Liver (tissue), 9 donors: Measurements from ENCODE around the gene C16orf74. TPM values are rescaled to one million over a fixed set of nuclear protein-coding genes. Genes with fewer than 3 reads are reported as not detected.

Experiments
- DNase-seq: peaks from one replicate; pipeline ENCODE4 v3.0.0-alpha.2; 2017; ENCODE audit warnings: low spot score
- H3K27ac ChIP-seq, 2 donors: one replicate each; pipeline ENCODE4 v1.7.0; 2013; ENCODE audit warnings: inconsistent platforms in 2 of 2, low read length in 2 of 2, control low read depth in 1 of 2, low read depth in 1 of 2, mild to moderate bottlenecking in 1 of 2
- H3K27me3 ChIP-seq, 4 donors: one replicate each; pipeline versions ENCODE4 v1.6.1 to v1.7.0; 2013; ENCODE audit warnings: low read length in 3 of 4, inconsistent platforms in 1 of 4, mild to moderate bottlenecking in 1 of 4, moderate library complexity in 1 of 4; ENCODE audit not compliant: control insufficient read depth in 4 of 4, insufficient read depth in 4 of 4
- H3K36me3 ChIP-seq, 4 donors: one replicate each; pipeline versions ENCODE4 v1.6.1 to v1.7.0; 2013; ENCODE audit warnings: low read length in 3 of 4, mild to moderate bottlenecking in 3 of 4, low read depth in 1 of 4, moderate library complexity in 1 of 4; ENCODE audit not compliant: control insufficient read depth in 4 of 4, insufficient read depth in 3 of 4
- H3K4me1 ChIP-seq, 4 donors: one replicate each; pipeline versions ENCODE4 v1.6.1 to v1.7.0; 2013; ENCODE audit warnings: low read length in 3 of 4, mild to moderate bottlenecking in 3 of 4, moderate library complexity in 1 of 4; ENCODE audit not compliant: control insufficient read depth in 4 of 4, insufficient read depth in 4 of 4
- H3K4me3 ChIP-seq, 3 donors: one replicate each; pipeline versions ENCODE4 v1.6.1 to v1.7.0; 2013; ENCODE audit warnings: low read length in 3 of 3, control low read depth in 1 of 3, low read depth in 1 of 3, mild to moderate bottlenecking in 1 of 3
- H3K9ac ChIP-seq, 2 donors: one replicate each; pipeline ENCODE4 v1.7.0; 2013; ENCODE audit warnings: low read length in 2 of 2, mild to moderate bottlenecking in 2 of 2, moderate library complexity in 2 of 2, control low read depth in 1 of 2, low read depth in 1 of 2
- H3K9me3 ChIP-seq, 4 donors: one replicate each; pipeline versions ENCODE4 v1.6.1 to v1.7.0; 2013; ENCODE audit warnings: low read length in 3 of 4; ENCODE audit not compliant: control insufficient read depth in 4 of 4
- EGR1 ChIP-seq, 2 donors: IDR thresholded peaks; 2 replicates each; pipeline ENCODE4 v1.6.1; 2016 to 2018; ENCODE audit warnings: antibody characterized with exemption in 2 of 2, low read depth in 2 of 2
- FOXA1 ChIP-seq: IDR thresholded peaks from 2 replicates; pipeline ENCODE4 v1.6.1; 2016; ENCODE audit warnings: antibody characterized with exemption
- FOXA2 ChIP-seq: IDR thresholded peaks from 2 replicates; pipeline ENCODE4 v1.6.1; 2016; ENCODE audit warnings: antibody characterized with exemption
- GABPA ChIP-seq, 2 donors: IDR thresholded peaks in 1 of 2; conservative IDR thresholded peaks in 1 of 2; 2 replicates each; pipeline ENCODE4 v1.6.1; 2016; ENCODE audit warnings: antibody characterized with exemption in 2 of 2, mild to moderate bottlenecking in 1 of 2, moderate library complexity in 1 of 2
- HNF4A ChIP-seq, 2 donors: conservative IDR thresholded peaks; 2 replicates each; pipeline ENCODE4 v1.6.1; 2016; ENCODE audit warnings: antibody characterized with exemption in 2 of 2, mild to moderate bottlenecking in 2 of 2
- HNF4G ChIP-seq: IDR thresholded peaks from 2 replicates; pipeline ENCODE4 v1.6.1; 2016; ENCODE audit warnings: antibody characterized with exemption
- JUND ChIP-seq, 2 donors: IDR thresholded peaks; 2 replicates each; pipeline ENCODE4 v1.6.1; 2016; ENCODE audit warnings: antibody characterized with exemption in 2 of 2
- MAX ChIP-seq: IDR thresholded peaks from 2 replicates; pipeline ENCODE4 v1.6.1; 2016; ENCODE audit warnings: antibody characterized with exemption
- NR2F2 ChIP-seq: IDR thresholded peaks from 2 replicates; pipeline ENCODE4 v1.6.1; 2016; ENCODE audit warnings: antibody characterized with exemption
- RAD21 ChIP-seq, 2 donors: IDR thresholded peaks; 2 replicates each; pipeline ENCODE4 v1.6.1; 2016; ENCODE audit warnings: antibody characterized with exemption in 2 of 2, mild to moderate bottlenecking in 2 of 2
- RXRA ChIP-seq, 2 donors: IDR thresholded peaks; 2 replicates each; pipeline ENCODE4 v1.6.1; 2017 to 2018; ENCODE audit warnings: antibody characterized with exemption in 2 of 2, mild to moderate bottlenecking in 1 of 2
- SP1 ChIP-seq: IDR thresholded peaks from 2 replicates; pipeline ENCODE4 v1.6.1; 2018; ENCODE audit warnings: antibody characterized with exemption, mild to moderate bottlenecking
- TAF1 ChIP-seq: conservative IDR thresholded peaks from 2 replicates; pipeline ENCODE4 v1.6.1; 2016; ENCODE audit warnings: antibody characterized with exemption, mild to moderate bottlenecking
- YY1 ChIP-seq: IDR thresholded peaks from 2 replicates; pipeline ENCODE4 v1.6.1; 2016; ENCODE audit warnings: antibody characterized with exemption, mild to moderate bottlenecking
- WGBS: extraction: QIAGEN DNeasy Blood & Tissue Kit; methylation state at CpG from one replicate; pipeline ENCODE4 v1.1.7; 2013; 5-methylcytosine and 5-hydroxymethylcytosine counted together
- polyA plus RNA-seq, 2 donors: library from polyadenylated mRNA; stranded (reverse) in 1 of 2; unstranded in 1 of 2; fragments of 200-250 nt in 1 of 2; fragments of >200 nt in 1 of 2; fragmentation: Nextera tagmentation in 1 of 2; extraction: Ambion mirVana in 1 of 2; gene quantifications; one replicate each; pipeline versions ENCODE4 v1.2.1 to v1.2.3, GENCODE V29; 2013 to 2015
- total RNA-seq, 2 donors: library from RNA; depleted of rRNA; stranded (reverse); fragments of >200 nt; gene quantifications; one replicate each; pipeline ENCODE4 v1.2.3, GENCODE V29; 2014
- TF ChIP-seq, protein P1 (sequence below): IDR thresholded peaks from 2 replicates; pipeline ENCODE4 v1.6.1; 2016; ENCODE audit warnings: antibody characterized with exemption
- TF ChIP-seq, protein P2 (sequence below): IDR thresholded peaks from 2 replicates; pipeline ENCODE4 v1.6.1; 2016; ENCODE audit warnings: antibody characterized with exemption
- TF ChIP-seq, protein P3 (sequence below): IDR thresholded peaks from 2 replicates; pipeline ENCODE4 v1.6.1; 2016; ENCODE audit warnings: antibody characterized with exemption, mild to moderate bottlenecking
- TF ChIP-seq, protein P4 (sequence below): fragments of 150-350 bp; IDR thresholded peaks from 2 replicates; pipeline ENCODE4 v1.5.1; 2017; ENCODE audit warnings: improper control_type of control experiment, low read depth, low read length; ENCODE audit not compliant: missing input control
- donor health status: healthy.
- donor health status: healthy.
- donor health status: healthy.
- donor health status: healthy.
- donor health status: healthy.

C16orf74 gene
- total and polyA plus RNA-seq, 4 donors, result 0.37 to 0.75 (median 0.43) TPM

DNA sequence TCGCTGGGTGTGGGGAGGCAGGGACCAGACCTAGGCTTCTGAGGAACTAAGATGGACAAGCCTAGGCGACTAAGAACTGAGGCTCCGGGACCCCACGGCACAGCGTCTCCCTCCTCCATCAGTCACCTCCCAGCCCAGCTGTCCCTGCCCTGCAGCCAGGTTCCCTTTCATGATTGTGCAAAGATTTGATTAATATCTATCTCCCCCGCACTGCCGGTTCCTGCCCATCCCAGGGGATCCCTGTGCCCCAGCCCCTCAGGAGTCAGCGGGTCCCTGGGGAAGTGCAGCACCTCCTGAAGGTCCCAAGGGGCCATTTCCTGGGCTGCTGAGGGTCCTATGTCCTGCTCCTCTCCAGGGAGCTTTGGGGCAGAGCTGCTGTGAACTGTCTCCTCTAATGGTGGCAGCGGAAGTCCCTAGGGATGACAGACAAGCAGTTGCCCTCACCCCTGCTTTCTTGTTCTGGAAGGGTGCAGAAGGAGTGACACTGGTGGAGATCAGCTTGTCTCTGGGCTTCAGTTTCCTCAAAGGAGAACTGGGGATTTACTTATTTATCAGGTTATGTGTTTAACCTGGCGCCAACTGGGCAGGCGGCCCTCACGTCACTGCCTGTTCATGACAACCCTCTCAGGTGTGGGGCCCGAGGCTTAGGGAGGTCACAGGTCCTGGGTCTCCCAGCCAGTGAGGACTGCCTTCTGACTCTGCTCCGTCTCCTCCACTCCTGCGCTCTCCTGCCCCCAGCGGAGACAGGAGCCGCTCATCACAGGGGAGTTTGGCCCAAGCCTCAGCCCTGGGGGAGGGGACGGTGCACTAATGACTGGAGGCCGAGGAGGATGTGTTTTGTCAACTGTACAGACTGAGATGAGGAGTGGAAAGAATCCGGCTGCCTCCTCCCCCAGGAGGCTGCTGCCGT lies 1.9 kb upstream of the C16orf74 start:
- no peak for DNase-seq
- Histone ChIP-seq H3K9ac (no peak overlapping the region), H3K27me3 (no peaks in the 10 kb centered on the region), H3K9me3 (no peaks in the 10 kb centered on the region), H3K4me3 (no peak overlapping the region), H3K36me3 (no peaks in the 10 kb centered on the region), H3K27ac (no peak overlapping the region), H3K4me1 (peaks cover 3 to 12% (median 8%) of the 10 kb centered on the region in 4 donors)
- TF ChIP-seq RAD21 (IDR thresholded peaks at IDR 0.05), result no peak
- TF ChIP-seq TAF1, result no peak
- no peak for TF ChIP-seq SP1
- no peak for TF ChIP-seq FOXA2
- TF ChIP-seq YY1, result no peak
- TF ChIP-seq NR2F2, result no peak
- TF ChIP-seq HNF4G, result no peak
- TF ChIP-seq, protein P1, sequence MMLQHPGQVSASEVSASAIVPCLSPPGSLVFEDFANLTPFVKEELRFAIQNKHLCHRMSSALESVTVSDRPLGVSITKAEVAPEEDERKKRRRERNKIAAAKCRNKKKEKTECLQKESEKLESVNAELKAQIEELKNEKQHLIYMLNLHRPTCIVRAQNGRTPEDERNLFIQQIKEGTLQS, result no peak
- TF ChIP-seq, protein P2, sequence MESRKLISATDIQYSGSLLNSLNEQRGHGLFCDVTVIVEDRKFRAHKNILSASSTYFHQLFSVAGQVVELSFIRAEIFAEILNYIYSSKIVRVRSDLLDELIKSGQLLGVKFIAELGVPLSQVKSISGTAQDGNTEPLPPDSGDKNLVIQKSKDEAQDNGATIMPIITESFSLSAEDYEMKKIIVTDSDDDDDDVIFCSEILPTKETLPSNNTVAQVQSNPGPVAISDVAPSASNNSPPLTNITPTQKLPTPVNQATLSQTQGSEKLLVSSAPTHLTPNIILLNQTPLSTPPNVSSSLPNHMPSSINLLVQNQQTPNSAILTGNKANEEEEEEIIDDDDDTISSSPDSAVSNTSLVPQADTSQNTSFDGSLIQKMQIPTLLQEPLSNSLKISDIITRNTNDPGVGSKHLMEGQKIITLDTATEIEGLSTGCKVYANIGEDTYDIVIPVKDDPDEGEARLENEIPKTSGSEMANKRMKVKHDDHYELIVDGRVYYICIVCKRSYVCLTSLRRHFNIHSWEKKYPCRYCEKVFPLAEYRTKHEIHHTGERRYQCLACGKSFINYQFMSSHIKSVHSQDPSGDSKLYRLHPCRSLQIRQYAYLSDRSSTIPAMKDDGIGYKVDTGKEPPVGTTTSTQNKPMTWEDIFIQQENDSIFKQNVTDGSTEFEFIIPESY, result no peak
- WGBS, result 67% methylated on average over 21 of the region's 21 CpGs

GRCh38 chr16:85751698-85752501 lies 1.0 kb upstream of the C16orf74 start:
- DNase-seq, result no peak
- WGBS, result 48% methylated on average over 15 of the region's 15 CpGs
- Histone ChIP-seq H3K9me3 (no peaks in the 10 kb centered on the region), H3K36me3 (no peaks in the 10 kb centered on the region), H3K27me3 (no peaks in the 10 kb centered on the region), H3K4me3 (no peak overlapping the region), H3K4me1 (peaks cover 3 to 12% (median 8%) of the 10 kb centered on the region in 4 donors), H3K9ac (no peak overlapping the region), H3K27ac (no peak overlapping the region)
- no peak for TF ChIP-seq YY1
- TF ChIP-seq EGR1 (IDR thresholded peaks at IDR 0.05; ENCODE audit: low read depth in 2 of 2), result no peak
- TF ChIP-seq, protein P2, result no peak
- TF ChIP-seq, protein P1, result no peak
- TF ChIP-seq FOXA2, result no peak
- TF ChIP-seq TAF1, result no peak
- no peak for TF ChIP-seq HNF4G
- TF ChIP-seq GABPA (IDR thresholded peaks at IDR 0.05 in 1 of 2, conservative IDR thresholded peaks at IDR 0.05 in 1 of 2), result no peak
- TF ChIP-seq HNF4A (conservative IDR thresholded peaks at IDR 0.05), result no peak
- no peak for TF ChIP-seq NR2F2
- TF ChIP-seq, protein P3, sequence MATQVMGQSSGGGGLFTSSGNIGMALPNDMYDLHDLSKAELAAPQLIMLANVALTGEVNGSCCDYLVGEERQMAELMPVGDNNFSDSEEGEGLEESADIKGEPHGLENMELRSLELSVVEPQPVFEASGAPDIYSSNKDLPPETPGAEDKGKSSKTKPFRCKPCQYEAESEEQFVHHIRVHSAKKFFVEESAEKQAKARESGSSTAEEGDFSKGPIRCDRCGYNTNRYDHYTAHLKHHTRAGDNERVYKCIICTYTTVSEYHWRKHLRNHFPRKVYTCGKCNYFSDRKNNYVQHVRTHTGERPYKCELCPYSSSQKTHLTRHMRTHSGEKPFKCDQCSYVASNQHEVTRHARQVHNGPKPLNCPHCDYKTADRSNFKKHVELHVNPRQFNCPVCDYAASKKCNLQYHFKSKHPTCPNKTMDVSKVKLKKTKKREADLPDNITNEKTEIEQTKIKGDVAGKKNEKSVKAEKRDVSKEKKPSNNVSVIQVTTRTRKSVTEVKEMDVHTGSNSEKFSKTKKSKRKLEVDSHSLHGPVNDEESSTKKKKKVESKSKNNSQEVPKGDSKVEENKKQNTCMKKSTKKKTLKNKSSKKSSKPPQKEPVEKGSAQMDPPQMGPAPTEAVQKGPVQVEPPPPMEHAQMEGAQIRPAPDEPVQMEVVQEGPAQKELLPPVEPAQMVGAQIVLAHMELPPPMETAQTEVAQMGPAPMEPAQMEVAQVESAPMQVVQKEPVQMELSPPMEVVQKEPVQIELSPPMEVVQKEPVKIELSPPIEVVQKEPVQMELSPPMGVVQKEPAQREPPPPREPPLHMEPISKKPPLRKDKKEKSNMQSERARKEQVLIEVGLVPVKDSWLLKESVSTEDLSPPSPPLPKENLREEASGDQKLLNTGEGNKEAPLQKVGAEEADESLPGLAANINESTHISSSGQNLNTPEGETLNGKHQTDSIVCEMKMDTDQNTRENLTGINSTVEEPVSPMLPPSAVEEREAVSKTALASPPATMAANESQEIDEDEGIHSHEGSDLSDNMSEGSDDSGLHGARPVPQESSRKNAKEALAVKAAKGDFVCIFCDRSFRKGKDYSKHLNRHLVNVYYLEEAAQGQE, result no peak
- TF ChIP-seq RXRA (IDR thresholded peaks at IDR 0.05), result no peak
- no peak for TF ChIP-seq MAX
- no peak for TF ChIP-seq SP1
- TF ChIP-seq, protein P4, sequence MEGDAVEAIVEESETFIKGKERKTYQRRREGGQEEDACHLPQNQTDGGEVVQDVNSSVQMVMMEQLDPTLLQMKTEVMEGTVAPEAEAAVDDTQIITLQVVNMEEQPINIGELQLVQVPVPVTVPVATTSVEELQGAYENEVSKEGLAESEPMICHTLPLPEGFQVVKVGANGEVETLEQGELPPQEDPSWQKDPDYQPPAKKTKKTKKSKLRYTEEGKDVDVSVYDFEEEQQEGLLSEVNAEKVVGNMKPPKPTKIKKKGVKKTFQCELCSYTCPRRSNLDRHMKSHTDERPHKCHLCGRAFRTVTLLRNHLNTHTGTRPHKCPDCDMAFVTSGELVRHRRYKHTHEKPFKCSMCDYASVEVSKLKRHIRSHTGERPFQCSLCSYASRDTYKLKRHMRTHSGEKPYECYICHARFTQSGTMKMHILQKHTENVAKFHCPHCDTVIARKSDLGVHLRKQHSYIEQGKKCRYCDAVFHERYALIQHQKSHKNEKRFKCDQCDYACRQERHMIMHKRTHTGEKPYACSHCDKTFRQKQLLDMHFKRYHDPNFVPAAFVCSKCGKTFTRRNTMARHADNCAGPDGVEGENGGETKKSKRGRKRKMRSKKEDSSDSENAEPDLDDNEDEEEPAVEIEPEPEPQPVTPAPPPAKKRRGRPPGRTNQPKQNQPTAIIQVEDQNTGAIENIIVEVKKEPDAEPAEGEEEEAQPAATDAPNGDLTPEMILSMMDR, result no peak
- no peak for TF ChIP-seq FOXA1
- no peak for TF ChIP-seq RAD21 (IDR thresholded peaks at IDR 0.05)
- no peak for TF ChIP-seq JUND (IDR thresholded peaks at IDR 0.05)
